GM19035 (cell line): ENCODE data around the gene AKNAD1.
"Not testable (repeated sequence)": the region's sequence is repeated elsewhere in the genome, so short reads cannot be mapped to it uniquely, and the experiment has no call there.

Experiments used
- ATAC-seq: cut with Tn5 transposase; IDR thresholded peaks from one replicate; pipeline ENCODE4 v1.9.1; 2021; ENCODE audit not compliant: unreplicated experiment

The AKNAD1 gene, protein sequence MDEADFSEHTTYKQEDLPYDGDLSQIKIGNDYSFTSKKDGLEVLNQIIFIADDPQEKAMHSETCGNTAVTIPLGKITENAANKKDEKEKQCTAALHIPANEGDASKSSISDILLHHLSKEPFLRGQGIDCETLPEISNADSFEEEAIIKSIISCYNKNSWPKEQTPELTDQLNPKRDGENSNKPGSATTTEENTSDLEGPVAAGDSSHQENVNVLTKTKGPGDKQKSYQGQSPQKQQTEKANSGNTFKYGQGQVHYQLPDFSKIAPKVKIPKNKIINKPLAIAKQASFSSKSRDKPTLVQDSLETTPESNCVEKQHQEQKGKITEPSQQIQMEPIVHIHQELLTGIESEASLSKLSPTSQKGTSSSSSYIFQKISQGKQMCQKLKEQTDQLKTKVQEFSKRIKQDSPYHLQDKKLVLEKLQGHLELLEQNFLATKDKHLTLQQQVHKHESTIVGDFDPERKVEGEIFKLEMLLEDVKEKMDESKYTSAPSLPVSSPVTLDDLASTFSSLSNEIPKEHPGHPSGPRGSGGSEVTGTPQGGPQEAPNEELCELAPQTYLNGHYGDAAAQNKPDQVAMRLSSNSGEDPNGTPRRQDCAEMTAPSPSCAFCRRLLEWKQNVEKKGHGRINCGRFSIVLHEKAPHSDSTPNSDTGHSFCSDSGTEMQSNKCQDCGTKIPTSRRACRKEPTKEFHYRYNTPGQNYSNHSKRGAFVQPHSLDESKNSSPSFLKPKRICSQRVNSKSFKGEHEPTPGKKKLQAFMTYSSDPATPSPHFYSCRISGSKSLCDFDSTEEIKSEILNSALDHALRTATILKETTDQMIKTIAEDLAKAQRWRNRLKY

DNA sequence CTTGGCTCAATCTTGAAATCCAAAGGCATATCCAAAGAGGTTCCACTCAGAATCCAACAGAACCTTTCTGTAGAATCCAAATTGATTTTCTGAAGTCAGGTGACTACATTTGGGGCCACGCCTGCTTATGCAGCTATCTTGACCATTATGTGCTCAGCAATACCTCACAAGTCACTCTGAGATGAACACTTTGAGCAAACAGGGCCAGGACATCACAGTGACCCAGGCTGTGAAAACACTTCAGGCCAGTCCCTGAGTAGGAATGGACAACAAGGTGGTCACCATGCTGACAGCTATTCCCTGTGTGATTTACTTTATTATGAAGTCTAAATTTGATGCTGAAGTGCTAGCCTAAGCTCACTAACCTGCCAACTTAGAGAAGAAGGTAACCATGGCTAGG is at the start of gene AKNAD1:
Gene AKNAD1, minus strand, starts transcription at position 101 of the 400 bp plus-strand sequence. CDS start 4,430 bp downstream, outside the sequence.
- ATAC-seq = no peak

DNA sequence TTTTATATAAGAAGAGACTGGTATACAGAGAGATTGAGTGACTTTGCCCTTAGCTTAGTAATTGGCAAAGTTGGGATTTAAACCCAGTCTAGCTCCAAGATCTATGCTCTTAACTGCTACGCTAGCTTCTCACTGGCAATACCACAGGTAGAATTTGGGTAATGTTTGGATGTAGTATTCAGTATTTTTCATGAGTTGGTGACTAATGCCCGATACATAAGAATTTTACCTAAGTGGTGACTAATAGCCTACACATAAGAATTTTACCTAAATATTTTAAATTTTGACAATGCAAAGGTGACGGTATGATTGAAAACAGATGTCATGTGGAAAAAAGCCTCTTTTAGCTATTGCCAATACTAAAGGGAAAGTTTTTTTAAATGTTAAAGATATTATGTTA is 44.2 kb upstream of the AKNAD1 start:
- no peak for ATAC-seq

DNA sequence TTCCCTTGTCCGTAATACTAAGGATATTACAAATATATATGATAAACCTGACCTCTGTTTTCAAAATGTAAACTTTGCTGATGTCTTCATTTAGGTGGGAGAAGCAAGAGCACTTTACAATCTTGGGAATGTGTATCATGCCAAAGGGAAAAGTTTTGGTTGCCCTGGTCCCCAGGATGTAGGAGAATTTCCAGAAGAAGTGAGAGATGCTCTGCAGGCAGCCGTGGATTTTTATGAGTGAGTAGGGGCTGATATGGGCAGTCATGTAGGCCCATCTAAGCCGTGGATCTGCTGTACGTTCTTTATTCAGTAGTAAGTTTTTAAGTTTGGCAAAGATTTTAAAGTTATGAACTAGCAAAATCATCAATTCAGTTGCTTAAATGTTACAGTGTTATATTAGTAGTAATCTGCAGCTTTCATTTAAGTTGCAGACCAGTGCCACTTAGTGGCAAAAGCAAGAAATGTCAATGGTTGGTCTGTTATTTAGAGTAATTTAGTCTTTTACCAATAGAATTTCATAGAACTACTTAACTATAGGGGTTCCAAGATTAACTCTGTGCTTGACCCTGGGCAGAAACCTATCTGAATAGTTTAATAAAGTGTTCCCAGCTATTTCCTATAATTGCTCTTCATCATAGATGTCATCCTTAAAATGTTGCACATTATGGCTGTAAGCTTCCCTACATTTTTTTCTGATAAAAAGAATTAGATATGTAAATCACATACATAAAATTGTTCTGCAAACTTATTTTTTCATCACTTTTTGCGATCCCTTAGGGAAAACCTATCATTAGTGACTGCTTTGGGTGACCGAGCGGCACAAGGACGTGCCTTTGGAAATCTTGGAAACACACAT is 41.2 kb upstream of the AKNAD1 start:
- ATAC-seq = peak; percentile 65

DNA sequence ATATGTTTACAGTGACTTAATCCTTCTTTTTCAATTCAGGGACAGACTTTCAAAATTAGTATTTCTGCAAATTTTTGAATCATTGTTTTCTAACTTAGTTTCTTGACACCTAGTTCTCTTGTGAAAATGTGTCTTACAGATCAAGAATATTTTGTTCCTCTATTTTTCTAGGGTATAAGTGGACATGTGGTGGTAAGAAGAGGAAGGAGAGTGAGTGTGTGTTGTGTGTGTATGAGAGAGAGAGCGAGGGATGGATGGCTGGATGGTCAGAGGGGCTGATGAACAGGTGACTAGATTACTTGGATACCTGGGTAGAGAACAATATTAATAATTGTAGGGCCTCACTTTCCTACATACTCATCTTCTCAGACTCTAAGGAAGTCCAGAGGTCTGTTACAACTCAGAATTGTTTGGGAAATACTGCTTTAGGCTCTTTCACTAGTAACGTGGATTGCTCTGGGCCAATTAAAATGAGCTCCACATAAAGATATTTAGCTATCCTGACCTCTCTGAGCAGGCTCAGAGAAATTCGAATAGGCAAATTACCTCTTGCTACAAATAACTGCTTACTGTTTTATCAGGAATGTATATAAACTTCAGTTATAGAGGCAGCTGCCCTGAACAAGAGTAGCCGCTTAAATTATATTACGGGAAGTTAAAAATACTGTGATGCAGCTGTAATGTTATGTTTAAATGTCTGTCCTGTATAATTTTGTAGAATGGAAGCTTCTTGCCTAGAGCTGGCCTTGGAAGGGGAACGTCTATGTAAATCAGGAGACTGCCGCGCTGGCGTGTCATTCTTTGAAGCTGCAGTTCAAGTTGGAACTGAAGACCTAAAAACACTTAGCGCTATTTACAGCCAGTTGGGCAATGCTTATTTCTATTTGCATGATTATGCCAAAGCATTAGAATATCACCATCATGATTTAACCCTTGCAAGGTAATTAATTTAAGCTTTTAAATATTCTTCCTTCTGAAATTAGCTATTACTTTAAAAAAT is 39.6 kb upstream of the AKNAD1 start:
- no peak for ATAC-seq

DNA sequence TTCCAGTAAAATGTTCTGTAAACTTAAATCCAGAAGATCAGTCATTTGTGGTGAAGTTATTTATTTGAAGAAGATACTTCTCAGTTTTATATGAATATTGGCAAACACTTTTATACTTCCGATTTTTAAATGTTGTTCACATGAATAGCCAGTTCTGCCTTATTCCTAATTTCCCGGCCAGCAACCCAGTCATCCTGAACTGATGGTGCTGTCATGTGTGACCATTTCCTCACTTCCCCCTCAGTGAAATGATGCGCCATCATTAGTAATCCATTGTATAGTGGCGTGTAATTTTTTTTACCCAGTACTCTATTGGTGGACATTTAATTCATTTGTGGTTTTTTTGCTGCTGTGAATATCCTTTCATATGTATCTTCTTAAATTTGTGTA is 36.2 kb upstream of the AKNAD1 start:
- no peak for ATAC-seq

DNA sequence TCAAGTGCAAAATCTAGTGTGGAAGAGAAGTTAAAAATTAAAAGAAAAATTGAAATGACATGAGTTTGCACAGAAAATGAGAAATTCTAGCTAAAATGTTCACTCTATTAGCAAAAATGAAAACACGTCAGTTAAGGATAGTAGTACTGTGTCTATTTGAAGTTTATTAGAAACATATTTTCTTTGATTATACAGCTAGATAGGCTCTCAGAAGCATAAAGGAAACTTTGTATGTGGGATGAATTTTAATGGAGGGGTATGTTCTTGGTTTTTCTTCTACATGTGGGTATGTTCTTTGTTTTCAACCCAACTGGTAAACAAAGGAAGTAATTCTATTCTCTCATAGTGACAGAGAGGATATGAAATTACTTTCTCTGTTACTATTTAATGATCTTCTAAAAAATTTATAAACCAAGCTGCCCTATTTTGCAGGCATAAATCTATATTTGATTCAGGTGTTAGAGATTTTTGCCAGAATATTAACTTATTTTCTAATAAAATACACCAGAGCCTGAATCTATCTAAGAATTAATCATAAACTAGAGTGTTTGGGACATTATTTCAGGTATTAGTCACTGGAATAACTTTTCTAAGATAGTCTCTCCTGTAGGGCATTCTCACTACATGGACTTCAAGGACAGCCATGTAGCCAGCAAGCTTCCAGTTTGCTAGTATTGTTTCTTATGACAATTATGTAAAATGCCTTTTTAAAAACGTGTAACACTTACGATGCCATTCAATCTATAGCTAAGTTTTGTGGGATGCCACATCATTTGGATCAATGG is 35.7 kb upstream of the AKNAD1 start:
- no peak for ATAC-seq

DNA sequence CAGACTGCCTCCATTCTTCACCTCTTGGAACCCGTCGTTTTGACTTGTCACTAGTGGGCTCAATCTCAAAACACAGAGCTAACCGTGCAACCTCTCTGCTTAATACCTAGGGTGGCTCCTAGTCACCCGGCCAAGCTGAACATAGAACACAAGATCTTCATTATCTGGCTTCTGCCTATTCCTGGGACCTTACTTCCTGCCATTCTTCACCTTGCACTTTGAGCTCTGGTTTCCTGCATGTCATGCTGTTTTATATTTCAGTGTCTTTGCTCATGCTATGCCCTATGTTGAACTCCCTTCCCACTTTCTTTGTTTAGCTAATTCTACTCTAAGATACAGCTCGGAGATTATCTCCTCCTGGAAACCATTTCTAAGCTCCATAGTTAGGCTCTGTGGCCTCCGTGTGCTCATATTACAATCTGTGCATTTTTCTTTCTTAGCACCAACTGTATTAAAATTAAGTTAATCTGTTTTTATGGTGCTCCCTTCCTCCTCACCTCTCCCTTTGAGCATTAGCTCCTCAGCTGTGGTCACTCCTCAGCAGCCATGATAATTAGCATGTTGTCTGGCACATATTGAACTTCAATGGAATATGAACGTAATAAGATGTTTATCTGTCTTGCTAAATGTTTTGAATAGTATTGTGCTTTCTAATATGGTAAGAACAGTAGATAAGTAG is 33.0 kb upstream of the AKNAD1 start:
- ATAC-seq = no peak

DNA sequence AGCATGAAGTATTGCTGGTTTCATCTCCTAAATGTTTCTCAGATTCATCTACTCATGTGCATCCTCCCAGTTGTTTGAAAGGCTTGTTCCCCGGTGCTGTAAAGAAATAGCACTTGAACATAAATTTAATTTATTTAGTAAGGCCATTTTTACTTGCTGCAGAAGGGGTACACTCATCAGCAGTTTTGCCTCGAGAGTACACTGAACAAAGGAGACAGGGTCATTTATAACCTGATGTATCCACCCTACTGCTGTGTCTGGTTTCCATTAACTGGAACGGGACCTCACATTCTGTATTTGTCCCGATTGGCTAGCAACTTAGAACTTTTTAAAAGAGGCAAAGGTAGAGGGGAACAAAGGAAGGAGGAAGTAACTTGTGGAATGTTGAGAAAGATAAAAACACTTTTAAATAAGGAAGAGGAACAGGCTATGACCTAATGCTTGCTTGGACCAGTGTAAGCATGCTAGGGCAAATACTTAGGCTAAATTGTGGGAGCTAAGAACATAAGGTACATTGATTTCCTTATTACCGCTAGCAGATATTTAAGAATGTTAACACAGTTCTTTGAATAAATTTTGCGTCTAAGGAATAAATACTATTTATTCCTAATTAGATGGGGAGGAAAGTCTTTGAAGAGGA is 32.2 kb upstream of the AKNAD1 start:
- ATAC-seq = not testable (repeated sequence)

DNA sequence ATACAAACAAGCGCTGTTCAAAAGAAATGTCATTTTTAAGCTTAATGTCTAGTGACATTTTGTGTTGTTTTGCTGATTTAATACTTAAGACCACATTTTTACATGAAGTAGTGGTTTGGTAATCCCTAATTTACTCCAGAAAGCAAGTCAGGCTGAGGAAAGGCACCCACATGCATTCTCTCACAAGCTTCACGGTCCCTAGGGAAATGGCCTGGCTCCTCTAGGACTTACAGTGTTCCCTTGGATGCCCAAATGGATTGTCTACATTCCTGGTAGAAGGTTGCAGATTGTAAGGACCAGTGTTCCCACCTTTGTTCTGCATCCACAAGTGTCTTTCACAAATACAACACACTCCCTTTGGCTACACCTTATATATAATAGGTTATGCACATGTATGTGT is 29.4 kb upstream of the AKNAD1 start:
- no peak for ATAC-seq

DNA sequence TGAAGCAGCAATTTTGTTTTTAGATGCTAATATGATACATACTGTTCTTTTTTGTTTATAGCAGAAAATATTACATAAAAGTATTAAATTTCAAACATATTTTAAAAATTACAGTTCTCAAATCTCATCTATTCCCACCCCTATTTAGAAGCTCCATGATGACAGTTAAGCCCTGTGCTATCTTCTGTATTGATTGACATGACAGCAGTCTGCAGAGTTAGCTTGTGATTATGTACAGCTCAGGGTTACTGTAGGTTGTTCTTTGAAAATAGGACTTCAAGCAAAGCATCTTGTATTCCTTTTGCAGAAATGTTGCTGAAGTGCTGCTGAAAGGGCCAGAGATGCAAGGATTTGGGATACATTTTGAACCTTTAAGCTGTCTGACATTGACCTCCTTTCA is 28.1 kb upstream of the AKNAD1 start:
- ATAC-seq = no peak

DNA sequence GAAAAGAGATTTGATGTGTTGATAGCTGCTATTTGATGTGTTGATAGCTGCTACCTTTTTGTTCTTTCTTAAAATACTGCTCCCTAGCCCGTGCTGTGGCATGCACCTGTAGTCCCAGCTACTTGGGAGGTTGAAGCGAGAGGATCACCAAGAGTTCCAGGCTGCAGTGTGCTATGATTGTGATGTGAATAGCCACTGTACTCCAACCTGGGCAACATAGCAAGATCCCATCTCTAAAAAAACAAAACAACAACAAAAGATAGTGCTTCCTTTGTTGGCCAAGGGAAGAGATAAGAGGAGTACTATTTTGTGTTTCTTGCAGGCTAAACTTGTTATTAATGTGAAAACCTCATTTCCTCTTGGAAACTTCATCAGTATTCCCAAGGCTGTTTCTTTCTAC is 25.9 kb upstream of the AKNAD1 start:
- no peak for ATAC-seq

DNA sequence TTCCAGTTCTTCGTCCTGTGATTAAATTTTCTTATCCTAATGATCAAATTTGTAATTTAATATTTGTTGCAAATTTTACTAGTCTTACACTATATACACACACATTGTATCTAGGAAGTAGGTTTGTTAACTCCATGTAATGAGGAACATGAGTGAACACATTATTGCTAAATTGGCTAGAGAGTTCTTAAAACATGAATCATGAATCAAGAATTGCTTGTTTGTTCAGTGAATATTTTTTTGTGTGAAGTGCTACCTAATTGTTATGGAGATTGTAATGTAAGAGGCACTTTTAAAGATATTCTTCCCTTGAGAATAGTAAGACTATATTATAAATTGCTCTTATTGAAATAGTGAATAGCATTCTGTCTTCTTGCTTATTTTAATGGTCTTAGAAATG is 24.5 kb upstream of the AKNAD1 start:
- no peak for ATAC-seq

DNA sequence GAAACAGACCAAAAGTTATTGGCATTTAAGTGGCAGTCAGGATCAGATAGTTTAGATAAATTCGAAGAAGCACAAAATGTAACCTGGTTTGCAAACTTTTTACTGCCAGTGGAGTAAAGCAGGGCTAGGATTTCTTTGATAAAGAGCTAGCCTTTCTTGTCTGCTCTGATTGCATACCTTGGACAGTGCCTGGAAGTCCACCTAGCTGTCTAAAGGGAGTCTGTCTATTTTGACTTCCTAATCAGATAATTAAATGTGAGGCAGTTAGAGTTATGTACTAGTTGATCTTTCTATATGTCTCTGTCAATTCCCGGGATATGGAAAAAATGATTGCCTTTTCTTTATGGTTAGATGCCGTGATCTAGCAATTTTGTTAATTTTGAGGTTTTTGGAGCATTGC is 24.0 kb upstream of the AKNAD1 start:
- no peak for ATAC-seq

DNA sequence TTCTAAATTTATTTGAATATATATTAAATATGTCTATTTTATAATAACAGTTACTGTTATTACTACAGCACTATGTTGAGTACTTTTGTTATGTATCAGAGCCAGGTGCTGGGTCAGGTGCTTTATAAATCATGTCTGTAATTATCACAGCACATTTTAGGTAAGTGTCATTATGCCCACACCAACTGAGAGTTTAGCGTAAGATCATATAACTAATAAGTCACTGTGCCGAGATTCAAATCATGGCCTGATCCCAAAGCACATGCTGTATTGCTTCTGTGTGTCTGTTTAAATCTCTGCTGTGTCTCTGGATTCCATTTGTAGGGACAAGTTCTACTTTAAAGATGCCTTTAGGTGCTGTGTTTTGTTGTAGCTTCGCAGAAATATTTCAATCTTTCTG is 21.8 kb upstream of the AKNAD1 start:
- ATAC-seq = no peak

DNA sequence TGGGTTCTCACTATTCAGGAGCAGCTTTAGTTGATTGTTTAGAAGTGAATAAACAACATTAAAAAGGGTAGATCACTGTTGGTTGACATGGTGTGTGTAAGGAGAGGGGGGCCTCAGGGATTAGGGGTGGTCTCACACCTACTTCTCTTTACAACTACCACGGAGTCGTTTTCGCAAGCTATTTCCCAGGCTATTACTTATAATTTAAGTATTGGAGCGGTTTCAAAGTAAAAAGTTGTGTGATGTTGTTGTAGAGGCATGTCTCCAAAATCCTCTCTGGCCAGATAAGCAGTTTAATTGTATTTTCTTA is 21.2 kb upstream of the AKNAD1 start:
- no peak for ATAC-seq

DNA sequence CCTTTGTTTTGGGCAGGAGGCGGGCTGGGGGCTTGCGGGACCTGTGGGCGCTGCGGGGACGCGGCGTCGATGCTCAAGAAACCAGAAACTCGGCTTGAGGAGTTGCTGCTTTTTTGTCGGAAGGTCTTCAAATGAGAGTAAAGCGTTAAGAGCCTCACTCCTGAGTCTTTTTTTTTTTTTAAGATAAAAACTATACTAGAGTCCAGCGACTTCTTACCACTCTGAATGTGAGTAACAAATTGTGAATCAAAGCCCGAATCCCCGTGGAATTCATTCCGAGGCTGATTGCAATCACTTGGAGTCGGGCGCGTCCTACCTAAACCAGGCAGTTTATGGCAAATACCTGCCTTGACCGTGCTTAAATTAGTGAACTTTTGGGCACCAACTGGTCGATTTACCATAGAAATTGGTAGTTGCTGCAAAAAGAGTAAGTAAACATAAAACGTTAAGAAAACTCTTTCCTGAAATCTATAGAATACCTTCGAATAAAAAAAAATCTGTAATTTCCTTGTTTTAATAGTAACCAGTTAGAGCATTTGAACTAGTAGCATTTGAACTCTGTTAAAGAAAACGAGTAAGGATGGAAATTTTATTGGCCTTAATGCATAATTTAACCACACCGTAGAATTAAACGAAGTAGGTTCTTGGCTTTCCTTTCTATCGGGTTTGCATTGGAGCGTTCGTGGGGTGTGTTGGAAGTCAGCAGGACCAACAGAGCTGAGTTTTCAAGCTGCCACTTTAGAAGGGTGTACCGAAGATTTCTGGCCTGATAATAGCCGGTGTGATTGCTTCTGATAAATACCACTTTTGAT is 20.7 kb upstream of the AKNAD1 start:
- ATAC-seq = no peak

DNA sequence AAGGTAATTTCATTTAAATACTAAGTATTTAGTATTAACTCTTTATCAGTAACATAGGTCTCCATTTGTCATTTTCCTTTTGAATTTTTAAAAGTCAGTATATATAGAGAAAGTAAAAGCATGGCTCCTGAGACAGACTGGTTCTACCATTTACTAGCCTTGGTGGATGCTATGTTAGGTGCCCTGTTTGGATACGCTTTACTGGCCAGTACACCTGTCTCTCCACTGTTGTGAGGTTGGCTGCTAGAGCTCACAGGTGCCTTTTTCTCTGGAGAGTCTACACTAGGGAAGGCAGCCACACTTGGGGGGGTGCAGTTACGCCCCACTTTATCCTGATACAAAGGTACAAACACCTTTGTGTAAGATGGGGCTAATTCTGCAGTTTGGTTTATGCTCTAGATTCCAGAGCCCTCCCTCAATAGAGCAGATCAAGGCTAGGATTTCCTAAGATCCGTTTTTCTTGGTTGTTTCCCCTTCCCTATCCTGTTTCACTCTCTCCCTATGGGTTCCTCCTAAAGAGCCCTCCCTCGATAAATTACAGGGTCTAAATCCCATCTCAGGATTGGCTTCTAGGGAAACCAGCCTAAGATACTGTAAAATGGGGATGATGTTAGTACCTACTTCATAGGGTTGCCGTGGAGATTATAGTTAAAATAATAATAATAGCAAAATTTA is 14.3 kb upstream of the AKNAD1 start:
- ATAC-seq = no peak
